ENCODE measurements around the gene ZNF516.

DNA sequence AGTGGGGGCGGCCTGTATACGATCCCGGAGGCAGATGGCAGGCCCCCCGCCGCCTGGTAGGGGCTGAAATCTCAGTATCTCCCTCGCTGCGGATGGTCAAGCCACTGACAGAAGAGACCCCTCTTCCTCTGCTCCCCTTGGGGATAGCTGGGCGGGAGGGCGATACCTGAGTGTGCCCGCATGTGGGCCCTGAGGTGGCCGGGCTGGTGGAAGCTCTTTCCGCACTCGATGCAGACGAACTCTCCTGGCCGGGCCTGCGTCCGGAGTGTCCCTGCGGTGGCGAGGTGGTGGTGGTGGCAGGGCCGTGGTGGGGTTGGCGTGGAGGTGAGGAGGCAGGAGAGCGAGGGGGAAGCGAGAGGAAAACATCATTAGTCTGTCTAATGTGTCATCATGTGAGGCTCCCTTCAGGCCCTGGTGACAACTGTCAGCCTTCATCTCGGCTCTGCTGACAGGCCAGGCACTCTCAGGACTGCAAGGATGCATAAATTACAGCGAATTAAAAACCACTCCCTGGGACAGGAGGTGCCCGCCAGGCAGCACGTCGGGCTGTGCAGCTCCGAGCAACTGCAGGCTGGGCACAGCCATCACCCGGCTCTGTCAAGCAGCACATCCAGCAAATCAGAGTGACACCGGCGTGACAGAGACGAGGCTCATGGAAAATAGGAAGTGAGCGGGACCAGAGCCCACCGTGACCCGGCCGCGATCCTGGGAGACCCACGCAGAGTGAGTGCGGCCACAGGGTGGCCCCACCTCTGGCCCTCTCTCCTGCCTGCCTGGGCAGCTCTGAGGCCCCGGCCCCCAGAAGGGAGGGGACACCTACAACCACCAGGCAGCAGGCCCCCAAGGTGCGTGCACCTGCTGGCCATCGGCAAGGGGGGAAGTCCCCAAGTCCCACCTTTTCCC, 123.5 kb downstream of the ZNF516 start:
- TF ChIP-seq, protein P1, sequence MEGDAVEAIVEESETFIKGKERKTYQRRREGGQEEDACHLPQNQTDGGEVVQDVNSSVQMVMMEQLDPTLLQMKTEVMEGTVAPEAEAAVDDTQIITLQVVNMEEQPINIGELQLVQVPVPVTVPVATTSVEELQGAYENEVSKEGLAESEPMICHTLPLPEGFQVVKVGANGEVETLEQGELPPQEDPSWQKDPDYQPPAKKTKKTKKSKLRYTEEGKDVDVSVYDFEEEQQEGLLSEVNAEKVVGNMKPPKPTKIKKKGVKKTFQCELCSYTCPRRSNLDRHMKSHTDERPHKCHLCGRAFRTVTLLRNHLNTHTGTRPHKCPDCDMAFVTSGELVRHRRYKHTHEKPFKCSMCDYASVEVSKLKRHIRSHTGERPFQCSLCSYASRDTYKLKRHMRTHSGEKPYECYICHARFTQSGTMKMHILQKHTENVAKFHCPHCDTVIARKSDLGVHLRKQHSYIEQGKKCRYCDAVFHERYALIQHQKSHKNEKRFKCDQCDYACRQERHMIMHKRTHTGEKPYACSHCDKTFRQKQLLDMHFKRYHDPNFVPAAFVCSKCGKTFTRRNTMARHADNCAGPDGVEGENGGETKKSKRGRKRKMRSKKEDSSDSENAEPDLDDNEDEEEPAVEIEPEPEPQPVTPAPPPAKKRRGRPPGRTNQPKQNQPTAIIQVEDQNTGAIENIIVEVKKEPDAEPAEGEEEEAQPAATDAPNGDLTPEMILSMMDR (IDR thresholded peaks at IDR 0.05; ENCODE audit: low read depth, low read length, poor library complexity, severe bottlenecking), result no peak
- TF ChIP-seq EZH2phosphoT487 (IDR thresholded peaks at IDR 0.05; ENCODE audit: borderline replicate concordance, low read length), result no peak

Data from DOHH2 (cell line).